SU-DHL-6 (cell line): ENCODE measurements around the gene PRR5.

ENCODE experiments used
- CTCF ChIP-seq: fragments of 200-600 bp; sonication (generic); IDR thresholded peaks from one replicate; pipeline ENCODE4 v1.5.1; 2017; ENCODE audit warnings: antibody characterized with exemption, mild to moderate bottlenecking, low read length, moderate library complexity; ENCODE audit not compliant: insufficient read depth, poor library complexity, severe bottlenecking
- EZH2phosphoT487 ChIP-seq: fragments of 200-600 bp; sonication (generic), shearing (Covaris generic); conservative IDR thresholded peaks from 2 replicates; pipeline ENCODE4 v1.6.1; 2018; ENCODE audit warnings: mild to moderate bottlenecking, antibody characterized with exemption, low read length, moderate library complexity, mixed read lengths

GRCh38 chr22:44786136-44786535 is 84.1 kb downstream of the PRR5 start:
- no peak for TF ChIP-seq CTCF
- no peak for TF ChIP-seq EZH2phosphoT487
